Measurements from ENCODE around the gene C22orf39. TPM values are rescaled to one million over a fixed set of nuclear protein-coding genes. Genes with fewer than 3 reads are reported as not detected.

The C22orf39 gene
- total and polyA plus RNA-seq, 10 of the 15 experiments (the other 5 are each of a cell fraction or from before 2014, with no cell fraction given): 6.7 to 47.0 (median 26.5) TPM

GRCh38 chr22:19448739-19449421 is 1.4 kb upstream of the C22orf39 start:
- Histone ChIP-seq H3K9me3 (replicated peaks; ENCODE audit: control insufficient read depth, insufficient read depth, low read length) (no peaks in the 10 kb centered on the region), H3K4me2 (ENCODE audit: control insufficient read depth, insufficient read depth) (peak overlapping the region; percentile 58), H3K9ac (ENCODE audit: control insufficient read depth, insufficient read depth, low read length) (no peak overlapping the region), H4K20me1 (ENCODE audit: control insufficient read depth, insufficient read depth) (no peaks in the 10 kb centered on the region), H3K79me2 (ENCODE audit: control insufficient read depth, insufficient read depth, low read length) (peaks cover 26% of the 10 kb centered on the region), H3K4me3 (peak overlapping the region; percentile 95), H3K27ac (ENCODE audit: control insufficient read depth, insufficient read depth) (peak overlapping the region; percentile 85; the same call in 1 of the 2 replicates), H3K27me3 (replicated peaks in 1 of 2; ENCODE audit: control insufficient read depth in 2 of 2, insufficient read depth in 2 of 2, low read length in 1 of 2) (no peaks in the 10 kb centered on the region), H2AFZ (ENCODE audit: control insufficient read depth, low read depth, low read length) (no peak overlapping the region), H3K4me1 (ENCODE audit: control insufficient read depth, insufficient read depth, low read length) (peaks cover 17% of the 10 kb centered on the region), H3K36me3 (ENCODE audit: control insufficient read depth in 2 of 2, insufficient read depth in 2 of 2, low read length in 1 of 2) (peaks cover 12 to 29% of the 10 kb centered on the region in 2 experiments; a peak in 3 of 4 replicates)
- FAIRE-seq: peak; percentile 71
- POLR2A ChIA-PET: interaction anchor here (1.0 kb wide), 1 partner anchor 21 kb away, joined by 4 read pairs; no protein-coding TSS in a partner anchor
- intact Hi-C loops (cut with micrococcal nuclease; ENCODE audit: unreplicated experiment): loop anchor here (2.0 to 5.0 kb wide), 2 partner anchors 30 to 272 kb away; partner anchors contain the start of genes CDC45, SLC25A1 and UFD1
- peak; percentile 63 for ATAC-seq
- no peak for DNase-seq (ENCODE audit: low read depth, low spot score)
- in situ Hi-C loops (cut with MboI): loop anchor here (25.0 kb wide), 1 partner anchor 1812 kb away; the partner anchor contains the start of genes ATP6V1E1 and BCL2L13
- CTCF ChIA-PET: no interaction called here
- TF ChIP-seq LARP7 (IDR thresholded peaks at IDR 0.05) (no peak), CREB1 (IDR thresholded peaks at IDR 0.05; ENCODE audit: low read depth) (0 out of 2 replicates have a peak, but pooled peaks have one; percentile 14), POU2F2 (IDR thresholded peaks at IDR 0.05; ENCODE audit: borderline replicate concordance, low read depth, low read length) (0 out of 3 replicates have a peak, but pooled peaks have one; percentile 55), PKNOX1 (IDR thresholded peaks at IDR 0.05) (peak; percentile 30; the same call in 1 of the 2 replicates), CHD4 (IDR thresholded peaks at IDR 0.05) (no peak)
- BruUV-seq (replicated peaks): no TSS peak
- SMC1A ChIA-PET (ENCODE audit: uncharacterized antibody, unreplicated experiment): interaction anchor here (1.0 kb wide), 1 partner anchor 28 kb away, joined by 3 read pairs; no protein-coding TSS in a partner anchor
- 52% methylated on average over 5 of the region's 5 CpGs for WGBS (ENCODE audit: insufficient coverage, insufficient replicate concordance, low lambda C conversion rate, missing lambda C conversion rate)
- RAD21 ChIA-PET (ENCODE audit: unreplicated experiment): no interaction called here
